K562 (cell line): ENCODE results near the gene TXNRD2. TPM values are rescaled to one million over a fixed set of nuclear protein-coding genes. Genes with fewer than 3 reads are reported as not detected.

Source experiments
- BRF2 ChIP-seq: IDR thresholded peaks from 3 replicates; pipeline ENCODE4 v1.6.1; 2011; ENCODE audit warnings: borderline replicate concordance, mild to moderate bottlenecking; ENCODE audit not compliant: insufficient read length, insufficient read depth
- CREB1 ChIP-seq, 2 experiments: sonication (generic) in 1 of 2; formaldehyde crosslinking in 1 of 2; IDR thresholded peaks; 2 replicates each; pipeline versions ENCODE4 v1.6.1 to v1.8.0; 2012 to 2022; ENCODE audit warnings: inconsistent platforms in 1 of 2, mild to moderate bottlenecking in 1 of 2, missing genetic modification reagents in 1 of 2, moderate library complexity in 1 of 2
- CTCF ChIP-seq, 3 experiments: IDR thresholded peaks in 2 of 3; conservative IDR thresholded peaks in 1 of 3; 2 replicates each; pipeline ENCODE4 v1.5.1; 2011 to 2012; ENCODE audit warnings: low read length in 3 of 3, mild to moderate bottlenecking in 3 of 3, control low read depth in 2 of 3, improper control_type of control experiment in 1 of 3, inconsistent platforms in 1 of 3, low read depth in 1 of 3, mixed read lengths in 1 of 3, moderate library complexity in 1 of 3; ENCODE audit not compliant: insufficient read depth in 2 of 3
- E2F6 ChIP-seq, 2 experiments: IDR thresholded peaks; 2 replicates each; pipeline ENCODE4 v1.6.1; 2011; ENCODE audit warnings: borderline replicate concordance in 1 of 2, control low read depth in 1 of 2, low read depth in 1 of 2, low read length in 1 of 2, mild to moderate bottlenecking in 1 of 2, mixed read lengths in 1 of 2, moderate library complexity in 1 of 2; ENCODE audit not compliant: insufficient read depth in 1 of 2, insufficient read length in 1 of 2, poor library complexity in 1 of 2, severe bottlenecking in 1 of 2; ENCODE audit errors: extremely low read depth in 1 of 2
- EP400 ChIP-seq: fragments of 450-650 bp; IDR thresholded peaks from 2 replicates; pipeline ENCODE4 v1.6.1; 2017; ENCODE audit warnings: antibody characterized with exemption, mild to moderate bottlenecking, moderate library complexity
- HMGN3 ChIP-seq: IDR thresholded peaks from 2 replicates; pipeline ENCODE4 v1.6.1; 2011; ENCODE audit warnings: borderline replicate concordance, low read depth, mild to moderate bottlenecking, mixed read lengths, low read length; ENCODE audit not compliant: insufficient read length; ENCODE audit errors: extremely low read depth
- NR2F6 ChIP-seq: fragments of 450-650 bp; formaldehyde crosslinking; IDR thresholded peaks from 2 replicates; pipeline ENCODE4 v1.4.0; 2020; ENCODE audit warnings: mild to moderate bottlenecking
- POLR3A ChIP-seq: IDR thresholded peaks from 2 replicates; pipeline ENCODE4 v1.6.1; 2011; ENCODE audit warnings: borderline replicate concordance, mild to moderate bottlenecking, moderate library complexity; ENCODE audit not compliant: insufficient read length, insufficient read depth; ENCODE audit errors: extremely low read depth
- SMAD2 ChIP-seq: fragments of 150-350 bp; IDR thresholded peaks from 2 replicates; pipeline ENCODE4 v1.6.1; 2014; ENCODE audit warnings: low read depth, mild to moderate bottlenecking, low read length
- SNRNP70 ChIP-seq: fragments of 200-400 bp; formaldehyde crosslinking; optimal IDR thresholded peaks from 2 replicates; pipeline ENCODE3; 2017; ENCODE audit warnings: low read depth, low read length
- USF1 ChIP-seq: sonication (generic); formaldehyde crosslinking; IDR thresholded peaks from 2 replicates; pipeline ENCODE4 v1.9.0; 2022; ENCODE audit warnings: mild to moderate bottlenecking, missing genetic modification reagents
- ZNF133 ChIP-seq: fragments of 250-450 bp; sonication (Bioruptor Pico); IDR thresholded peaks from 2 replicates; pipeline ENCODE4 v1.4.0; 2020; ENCODE audit warnings: mild to moderate bottlenecking
- ZNF280B ChIP-seq: fragments of 250-450 bp; sonication (Bioruptor Pico); IDR thresholded peaks from 2 replicates; pipeline ENCODE4 v1.5.1; 2021; ENCODE audit warnings: mild to moderate bottlenecking
- ZNF592 ChIP-seq: fragments of 450-650 bp; IDR thresholded peaks from 2 replicates; pipeline ENCODE4 v1.6.1; 2017; ENCODE audit warnings: antibody characterized with exemption, mild to moderate bottlenecking
- ZNF699 ChIP-seq: fragments of 250-450 bp; sonication (Bioruptor Pico); IDR thresholded peaks from 2 replicates; pipeline ENCODE4 v1.8.0; 2021; ENCODE audit warnings: mild to moderate bottlenecking, moderate library complexity; ENCODE audit not compliant: insufficient replicate concordance
- ZNF77 ChIP-seq: fragments of 250-450 bp; sonication (Bioruptor Pico); IDR thresholded peaks from 2 replicates; pipeline ENCODE4 v1.5.0; 2020
- polyA plus RNA-seq, 8 experiments: library from polyadenylated mRNA; depleted of rRNA in 4 of 8; stranded (reverse) in 5 of 8; unstranded in 3 of 8; fragments of >200 nt; fragmentation: Nextera tagmentation in 2 of 8; fragmentation: Illumina TruSeq in 1 of 8; extraction: Ambion mirVana in 2 of 8; extraction: Trizol in 1 of 8; gene quantifications; 2 replicates each; pipeline versions ENCODE4 v1.2.1 to v1.2.3, GENCODE V29; 2011 to 2014; ENCODE audit warnings: inconsistent platforms in 1 of 8, missing spikeins in 1 of 8
- total RNA-seq, 7 experiments: library from RNA; depleted of rRNA in 6 of 7; stranded (reverse); fragments of >200 nt in 6 of 7; fragmentation: Illumina TruSeq in 2 of 7; extraction: Trizol in 2 of 7; gene quantifications; 2 replicates each; pipeline versions ENCODE4 v1.2.1 to v1.2.3, GENCODE V29; 2011 to 2021; ENCODE audit warnings: low replicate concordance in 1 of 7

Gene TXNRD2
- total and polyA plus RNA-seq, 9 of the 15 experiments (the other 6 are each of a cell fraction or from before 2014, with no cell fraction given): 3.3 to 80.2 (median 49.4) TPM

- TF ChIP-seq E2F6 (IDR thresholded peaks at IDR 0.05; ENCODE audit: borderline replicate concordance in 1 of 2, extremely low read depth in 1 of 2, insufficient read depth in 1 of 2, insufficient read length in 1 of 2, low read depth in 1 of 2, low read length in 1 of 2, poor library complexity in 1 of 2, severe bottlenecking in 1 of 2) (peak; percentile 15 to 50), USF1 (CRISPR knock-in tag) (no peak), CREB1 (IDR thresholded peaks at IDR 0.05) (no peak), CREB1 (CRISPR knock-in tag; IDR thresholded peaks at IDR 0.05) (no peak), SNRNP70 (no peak), ZNF133 (CRISPR knock-in tag) (no peak), ZNF280B (0 out of 2 replicates have a peak, but pooled peaks have one; percentile 25), CTCF (IDR thresholded peaks at IDR 0.05 in 2 of 3, conservative IDR thresholded peaks at IDR 0.05 in 1 of 3; ENCODE audit: insufficient read depth in 2 of 3, low read depth in 1 of 3, low read length in 3 of 3) (peak in 1 of 3 experiments; percentile 2; a peak in 1 of 6 replicates), ZNF592 (no peak), EP400 (no peak), NR2F6 (CRISPR knock-in tag) (no peak), ZNF699 (CRISPR knock-in tag) (no peak), POLR3A (no peak), SMAD2 (no peak), BRF2 (no peak), HMGN3 (peak; percentile 81), ZNF77 (CRISPR knock-in tag) (no peak)
These were observed 51.7 kb downstream of the TXNRD2 start (continued) for GRCh38 chr22:19889951-19890350.
